CD4-positive, alpha-beta memory T cell (primary cell): Measurements from ENCODE around the gene USP36. TPM values are rescaled to one million over a fixed set of nuclear protein-coding genes. Genes with fewer than 3 reads are reported as not detected.

Experiments used
- CTCF ChIA-PET: fragments of 350-600 bp; sonication (Branson Sonifier 250); formaldehyde crosslinking; loops from one replicate; lab custom pipeline; 2021; ENCODE audit warnings: inconsistent platforms; ENCODE audit not compliant: partially characterized antibody; lab: Charles Lee
- POLR2A ChIA-PET: fragments of 350-600 bp; sonication (Branson Sonifier 250); formaldehyde crosslinking; loops from one replicate; lab custom pipeline; 2021; ENCODE audit not compliant: partially characterized antibody; lab: Charles Lee
- DNase-seq, 5 donors: peaks; one replicate each; pipeline versions ENCODE4 v3.0.0 to v3.0.0-alpha.2; 2020 to 2022; ENCODE audit warnings: mixed read lengths in 1 of 5
- H3K27ac ChIP-seq: one replicate; pipeline ENCODE4 v1.7.0; 2013; ENCODE audit warnings: low read depth, low read length
- H3K27me3 ChIP-seq: 2 replicates; pipeline ENCODE4 v1.7.0; 2013; ENCODE audit warnings: mild to moderate bottlenecking, low read length, moderate library complexity; ENCODE audit not compliant: insufficient read depth
- H3K36me3 ChIP-seq: 2 replicates; pipeline ENCODE4 v1.7.0; 2013; ENCODE audit warnings: mild to moderate bottlenecking, low read length, moderate library complexity; ENCODE audit not compliant: insufficient read depth
- H3K4me1 ChIP-seq: 2 replicates; pipeline ENCODE4 v1.7.0; 2013; ENCODE audit warnings: mild to moderate bottlenecking, low read length, moderate library complexity; ENCODE audit not compliant: insufficient read depth
- H3K4me3 ChIP-seq, 2 donors: one replicate each; pipeline ENCODE4 v1.7.0; 2013; ENCODE audit warnings: low read length in 2 of 2, mild to moderate bottlenecking in 1 of 2
- H3K9me3 ChIP-seq, 2 donors: one replicate each; pipeline ENCODE4 v1.7.0; 2013; ENCODE audit warnings: low read length in 2 of 2, control low read depth in 1 of 2; ENCODE audit not compliant: control insufficient read depth in 1 of 2
- H3K27ac Mint-ChIP-seq, 7 donors: one replicate each; pipeline ENCODE4 v1.8.0; 2020 to 2021; ENCODE audit warnings: mixed read lengths in 7 of 7, mild to moderate bottlenecking in 6 of 7, inconsistent platforms in 3 of 7, moderate library complexity in 3 of 7
- H3K27me3 Mint-ChIP-seq, 2 donors: one replicate each; pipeline ENCODE4 v1.8.0; 2020 to 2021; ENCODE audit warnings: mixed read lengths in 2 of 2
- H3K36me3 Mint-ChIP-seq, 2 donors: one replicate each; pipeline ENCODE4 v1.8.0; 2020 to 2021; ENCODE audit warnings: mixed read lengths in 2 of 2, inconsistent platforms in 1 of 2, mild to moderate bottlenecking in 1 of 2
- H3K4me1 Mint-ChIP-seq, 4 donors: one replicate each; pipeline ENCODE4 v1.8.0; 2020 to 2021; ENCODE audit warnings: mixed read lengths in 4 of 4, mild to moderate bottlenecking in 1 of 4
- H3K4me3 Mint-ChIP-seq, 8 donors: one replicate each; pipeline ENCODE4 v1.8.0; 2020 to 2021; ENCODE audit warnings: mixed read lengths in 8 of 8, mild to moderate bottlenecking in 7 of 8, moderate library complexity in 6 of 8, inconsistent platforms in 3 of 8
- H3K9me3 Mint-ChIP-seq, 8 donors: one replicate each; pipeline ENCODE4 v1.8.0; 2020 to 2021; ENCODE audit warnings: mixed read lengths in 8 of 8, mild to moderate bottlenecking in 5 of 8, inconsistent platforms in 3 of 8, moderate library complexity in 1 of 8
- intact Hi-C: fragments of 100-400 bp; cut with micrococcal nuclease; formaldehyde crosslinking; loops from one replicate; pipeline ENCODE4 v1.15.1; 2023
- polyA plus RNA-seq, 2 donors: library from polyadenylated mRNA; unstranded; fragments of 300-500 nt; fragmentation: Illumina TruSeq; gene quantifications; one replicate each; pipeline ENCODE4 v1.2.3, GENCODE V29; 2021
- total RNA-seq, 2 experiments: library from RNA; stranded (reverse); gene quantifications; one replicate each; pipeline ENCODE4 v1.2.3, GENCODE V29; 2021

USP36 gene
- total and polyA plus RNA-seq, 4 experiments from 2014 or later, result 35.4 to 183 (median 118) TPM

- Mint-ChIP-seq H3K9me3 (no peaks in the 10 kb centered on the region), H3K4me3 (no peak overlapping the region), H3K27me3 (peaks cover 4 to 11% of the 10 kb centered on the region in 2 donors), H3K27ac (no peak overlapping the region), H3K4me1 (peaks cover 5 to 22% (median 14%) of the 10 kb centered on the region in 4 donors), H3K36me3 (no peaks in the 10 kb centered on the region)
- DNase-seq, result no peak
- Histone ChIP-seq H3K36me3 (no peaks in the 10 kb centered on the region), H3K27me3 (no peaks in the 10 kb centered on the region), H3K27ac (no peak overlapping the region), H3K4me1 (peaks cover 12% of the 10 kb centered on the region), H3K9me3 (no peaks in the 10 kb centered on the region), H3K4me3 (no peak overlapping the region)
- CTCF ChIA-PET, result interaction anchor here (1.3 to 1.5 kb wide), 2 partner anchors 9 to 19 kb away, joined by 3 to 4 read pairs; no protein-coding TSS in a partner anchor
- POLR2A ChIA-PET, result no interaction called here
- intact Hi-C loops, result no loop called here
Measured at GRCh38 chr17:78884876-78885667, 44.5 kb upstream of the USP36 start.

- intact Hi-C loops, result no loop called here
- Mint-ChIP-seq H3K9me3 (no peaks in the 10 kb centered on the region), H3K4me1 (peaks cover 3 to 22% (median 16%) of the 10 kb centered on the region in 4 donors), H3K27me3 (peaks cover 4 to 7% of the 10 kb centered on the region in 2 donors), H3K4me3 (no peak overlapping the region), H3K27ac (no peak overlapping the region), H3K36me3 (no peaks in the 10 kb centered on the region)
- CTCF ChIA-PET, result interaction anchor here (1.3 to 1.5 kb wide), 2 partner anchors 10 to 18 kb away, joined by 3 to 4 read pairs; no protein-coding TSS in a partner anchor
- H3K27ac ChIP-seq, result no peak overlapping the region
- H3K36me3 ChIP-seq, result no peaks in the 10 kb centered on the region
- no peak for DNase-seq
- H3K4me3 ChIP-seq, result no peak overlapping the region
- peaks cover 11% of the 10 kb centered on the region for H3K4me1 ChIP-seq
- POLR2A ChIA-PET, result no interaction called here
- peaks cover under 1% of the 10 kb centered on the region for H3K27me3 ChIP-seq
- H3K9me3 ChIP-seq, result no peaks in the 10 kb centered on the region
Measured at GRCh38 chr17:78884148-78884825, 43.7 kb upstream of the USP36 start.

GRCh38 chr17:78883533-78884131 is 43.0 kb upstream of the USP36 start:
- no peaks in the 10 kb centered on the region for H3K36me3 ChIP-seq
- Mint-ChIP-seq H3K4me1 (peaks cover 8 to 22% (median 14%) of the 10 kb centered on the region in 4 donors), H3K27me3 (peaks cover 6 to 7% of the 10 kb centered on the region in 2 donors), H3K9me3 (no peaks in the 10 kb centered on the region), H3K27ac (no peak overlapping the region), H3K4me3 (no peak overlapping the region), H3K36me3 (no peaks in the 10 kb centered on the region)
- no peak overlapping the region for H3K27ac ChIP-seq
- intact Hi-C loops, result no loop called here
- no peak overlapping the region for H3K4me3 ChIP-seq
- POLR2A ChIA-PET, result no interaction called here
- DNase-seq, result no peak
- peaks cover 12% of the 10 kb centered on the region for H3K4me1 ChIP-seq
- CTCF ChIA-PET, result interaction anchor here (1.5 kb wide), 1 partner anchor 18 kb away, joined by 4 read pairs; no protein-coding TSS in a partner anchor
- H3K27me3 ChIP-seq, result peaks cover 4% of the 10 kb centered on the region
- no peaks in the 10 kb centered on the region for H3K9me3 ChIP-seq

- DNase-seq, result no peak
Measured at GRCh38 chr17:78883089-78883532, 42.5 kb upstream of the USP36 start.

GRCh38 chr17:78882540-78883088 is 42.0 kb upstream of the USP36 start:
- H3K27me3 ChIP-seq, result peaks cover 4% of the 10 kb centered on the region
- peaks cover 5 to 8% of the 10 kb centered on the region in 2 donors for H3K27me3 Mint-ChIP-seq

More at GRCh38 chr17:78883089-78883532, 42.5 kb upstream of the USP36 start:
- Histone ChIP-seq H3K4me3 (no peak overlapping the region), H3K27ac (no peak overlapping the region), H3K4me1 (peaks cover 12% of the 10 kb centered on the region), H3K36me3 (no peaks in the 10 kb centered on the region), H3K27me3 (peaks cover 4% of the 10 kb centered on the region), H3K9me3 (no peaks in the 10 kb centered on the region)
- no peak overlapping the region for H3K27ac Mint-ChIP-seq
- intact Hi-C loops, result no loop called here
- H3K4me1 Mint-ChIP-seq, result peaks cover 8 to 21% (median 14%) of the 10 kb centered on the region in 4 donors
- ChIA-PET CTCF (no interaction called here), POLR2A (no interaction called here)
- no peak overlapping the region for H3K4me3 Mint-ChIP-seq
- H3K9me3 Mint-ChIP-seq, result no peaks in the 10 kb centered on the region
- peaks cover 6 to 7% of the 10 kb centered on the region in 2 donors for H3K27me3 Mint-ChIP-seq
- no peaks in the 10 kb centered on the region for H3K36me3 Mint-ChIP-seq

GRCh38 chr17:78879635-78880186 is 39.1 kb upstream of the USP36 start:
- peaks cover 6 to 21% (median 14%) of the 10 kb centered on the region in 4 donors for H3K4me1 Mint-ChIP-seq
- ChIA-PET CTCF (no interaction called here), POLR2A (no interaction called here)

More at GRCh38 chr17:78882540-78883088, 42.0 kb upstream of the USP36 start:
- peak overlapping the region in 2 of 7 donors; percentile 13 to 52 for H3K27ac Mint-ChIP-seq
- no peaks in the 10 kb centered on the region for H3K36me3 Mint-ChIP-seq
- H3K36me3 ChIP-seq, result no peaks in the 10 kb centered on the region
- intact Hi-C loops, result no loop called here
- no peaks in the 10 kb centered on the region for H3K9me3 ChIP-seq
- DNase-seq, result no peak
- peaks cover 12% of the 10 kb centered on the region for H3K4me1 ChIP-seq
- peaks cover 6 to 21% (median 14%) of the 10 kb centered on the region in 4 donors for H3K4me1 Mint-ChIP-seq
- no peak overlapping the region for H3K4me3 ChIP-seq
- CTCF ChIA-PET, result no interaction called here
- H3K27ac ChIP-seq, result no peak overlapping the region
- no peaks in the 10 kb centered on the region for H3K9me3 Mint-ChIP-seq
- no peak overlapping the region for H3K4me3 Mint-ChIP-seq
- POLR2A ChIA-PET, result no interaction called here

More at GRCh38 chr17:78879635-78880186, 39.1 kb upstream of the USP36 start:
- Histone ChIP-seq H3K36me3 (no peaks in the 10 kb centered on the region), H3K4me1 (peaks cover 12% of the 10 kb centered on the region), H3K9me3 (no peaks in the 10 kb centered on the region), H3K27ac (no peak overlapping the region), H3K4me3 (peak overlapping the region in 1 of 2 donors; percentile 35), H3K27me3 (peaks cover 4% of the 10 kb centered on the region)
- peak overlapping the region in 5 of 7 donors; percentile 48 to 81 (median 69) for H3K27ac Mint-ChIP-seq
- peak in 2 of 5 donors; percentile 16 to 21 for DNase-seq
- no peaks in the 10 kb centered on the region for H3K36me3 Mint-ChIP-seq
- intact Hi-C loops, result no loop called here
- peak overlapping the region; percentile 32 to 78 (median 76) for H3K4me3 Mint-ChIP-seq
- peaks cover 8 to 11% of the 10 kb centered on the region in 2 donors for H3K27me3 Mint-ChIP-seq
- no peaks in the 10 kb centered on the region for H3K9me3 Mint-ChIP-seq
